ENCODE data around the gene CADPS. TPM values are rescaled to one million over a fixed set of nuclear protein-coding genes. Genes with fewer than 3 reads are reported as not detected.

CADPS gene
- total RNA-seq, 1 experiment from 2014 or later: not detected

- DNase-seq (ENCODE audit: low read depth): no peak
Observed at GRCh38 chr3:62502315-62503300, 372.6 kb downstream of the CADPS start.

GRCh38 chr3:62501289-62501668, 373.9 kb downstream of the CADPS start:
- no peak for DNase-seq (ENCODE audit: low read depth)

GRCh38 chr3:62500556-62501288, 374.5 kb downstream of the CADPS start:
- DNase-seq (ENCODE audit: low read depth): no peak

- no peak for DNase-seq (ENCODE audit: low read depth)
Observed at GRCh38 chr3:62497156-62497555, 378.1 kb downstream of the CADPS start.

- DNase-seq (ENCODE audit: low read depth): no peak
Observed at GRCh38 chr3:62496503-62496902, 378.7 kb downstream of the CADPS start.

- no peak for DNase-seq (ENCODE audit: low read depth)
Observed at GRCh38 chr3:62493109-62493801, 382.0 kb downstream of the CADPS start.

- DNase-seq (ENCODE audit: low read depth): no peak
Observed at GRCh38 chr3:62482961-62483360, 392.3 kb downstream of the CADPS start.

- no peak for DNase-seq (ENCODE audit: low read depth)
Observed at GRCh38 chr3:62481962-62482361, 393.3 kb downstream of the CADPS start.

GRCh38 chr3:62480056-62480455, 395.2 kb downstream of the CADPS start:
- DNase-seq (ENCODE audit: low read depth): no peak

GRCh38 chr3:62479326-62479725, 395.9 kb downstream of the CADPS start:
- DNase-seq (ENCODE audit: low read depth): no peak

- no peak for DNase-seq (ENCODE audit: low read depth)
Observed at GRCh38 chr3:62475306-62475705, 399.9 kb downstream of the CADPS start.

- no peak for DNase-seq (ENCODE audit: low read depth)
Observed at GRCh38 chr3:62467966-62468722, 407.1 kb downstream of the CADPS start.

GRCh38 chr3:62462788-62463187, 412.4 kb downstream of the CADPS start:
- no peak for DNase-seq (ENCODE audit: low read depth)

GRCh38 chr3:62462104-62462762, 413.0 kb downstream of the CADPS start:
- DNase-seq (ENCODE audit: low read depth): no peak

- DNase-seq (ENCODE audit: low read depth): no peak
Observed at GRCh38 chr3:62454916-62455315, 420.3 kb downstream of the CADPS start.

GRCh38 chr3:62453448-62453847, 421.8 kb downstream of the CADPS start:
- no peak for DNase-seq (ENCODE audit: low read depth)

- no peak for DNase-seq (ENCODE audit: low read depth)
Observed at GRCh38 chr3:62451211-62451887, 423.9 kb downstream of the CADPS start.

GRCh38 chr3:62446337-62446940, 428.8 kb downstream of the CADPS start:
- DNase-seq (ENCODE audit: low read depth): no peak

- DNase-seq (ENCODE audit: low read depth): peak; percentile 29
Observed at GRCh38 chr3:62445275-62445674, 429.9 kb downstream of the CADPS start.

GRCh38 chr3:62439978-62440377, 435.2 kb downstream of the CADPS start:
- no peak for DNase-seq (ENCODE audit: low read depth)

All from M059J (cell line).